SIG-M5 treated with dmso at 0.1 percent for 504 hours (cell line): ENCODE data around the gene TOP1.
A peak's percentile ranks its signal among the peaks of the same experiment; 100 is the strongest.

Source experiments
- DNase-seq: peaks from one replicate; lab custom pipeline; 2025; ENCODE audit not compliant: unreplicated experiment; lab: John Stamatoyannopoulos, UW

Gene TOP1

DNA sequence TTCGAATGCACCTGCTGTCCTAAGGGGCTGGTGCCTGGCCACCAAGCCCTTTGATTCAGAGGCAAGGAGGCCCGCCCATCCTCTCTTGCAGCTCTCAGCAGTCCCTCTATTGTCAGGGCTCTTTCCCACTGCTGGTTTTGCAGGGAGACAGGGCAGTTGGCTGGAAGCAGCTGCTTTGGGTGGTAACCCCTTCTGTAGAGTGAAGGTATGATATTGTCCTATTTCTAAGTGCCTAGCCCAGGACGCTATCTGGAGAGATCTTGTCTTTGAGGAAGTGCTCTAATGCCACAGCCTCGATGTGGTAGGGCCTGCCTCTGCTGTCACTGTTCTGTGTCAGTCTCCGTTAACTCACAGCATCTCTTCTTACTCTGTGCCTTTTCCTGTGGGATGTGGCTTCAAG, 114.3 kb downstream of the TOP1 start:
- DNase-seq: peak; percentile 27

GRCh38 chr20:41143354-41143753, 114.7 kb downstream of the TOP1 start:
- no peak for DNase-seq

DNA sequence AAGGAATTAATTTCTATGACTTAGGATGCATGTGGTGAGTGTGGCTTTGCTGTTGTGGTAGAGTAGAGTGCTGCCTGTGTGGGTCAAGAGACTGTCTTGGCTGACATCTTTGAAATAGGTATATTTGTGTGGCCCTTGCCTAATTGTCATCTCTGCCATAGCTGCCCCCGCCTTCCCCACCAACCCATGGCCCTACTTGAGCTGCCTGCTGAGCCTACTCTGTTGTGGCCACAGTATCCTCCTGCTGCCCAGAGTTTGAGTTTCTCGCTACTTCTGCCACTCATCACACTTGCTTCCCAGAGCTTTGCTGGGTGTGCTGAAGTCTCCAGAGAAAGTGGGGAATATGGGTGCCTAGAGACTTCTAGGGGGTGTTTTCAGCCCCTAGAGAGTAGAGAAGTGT, 116.7 kb downstream of the TOP1 start:
- no peak for DNase-seq

DNA sequence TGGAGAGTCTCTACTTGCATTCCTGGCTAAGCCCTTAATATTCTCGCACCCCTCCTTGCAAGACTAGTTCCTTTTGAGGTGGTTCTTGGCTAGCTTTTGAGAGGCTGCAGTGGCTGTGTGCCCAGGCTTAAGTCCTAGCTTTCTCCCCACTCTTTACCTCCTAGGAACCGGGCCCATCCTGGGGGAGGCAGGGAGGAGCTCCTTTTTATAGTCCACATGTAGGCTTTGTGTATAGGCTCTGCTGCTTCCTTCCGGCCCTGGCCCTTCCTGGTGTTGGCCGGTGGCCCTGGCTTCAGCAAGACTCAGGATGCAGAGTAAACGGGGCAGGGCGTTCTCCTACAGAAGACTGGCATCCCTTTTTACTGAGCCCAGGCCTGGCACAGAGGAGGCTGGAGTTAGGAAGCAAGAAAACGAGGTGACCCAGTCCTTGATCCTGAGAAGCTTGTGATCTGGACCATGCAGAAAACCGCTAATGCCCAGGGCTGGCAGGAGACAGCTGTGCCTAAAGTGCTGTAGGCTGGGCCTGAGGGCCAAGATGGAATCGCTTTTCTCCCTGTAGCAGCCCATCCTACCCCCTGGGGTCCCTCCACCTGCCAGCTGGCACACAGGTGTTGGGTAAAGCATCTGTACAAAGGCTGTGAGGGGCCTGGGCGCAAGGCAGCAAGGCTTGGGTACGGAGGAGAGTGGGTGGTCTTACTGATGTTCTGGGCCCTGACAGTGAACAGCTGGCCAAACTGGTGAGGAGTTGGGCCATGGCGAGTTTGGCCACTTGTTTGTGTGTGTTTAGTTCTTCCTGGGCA, 117.4 kb downstream of the TOP1 start:
- no peak for DNase-seq

- DNase-seq: no peak
Observed at GRCh38 chr20:41147767-41148191, 119.2 kb downstream of the TOP1 start.

- DNase-seq: no peak
Observed at GRCh38 chr20:41148942-41149341, 120.3 kb downstream of the TOP1 start.

GRCh38 chr20:41150664-41151063, 122.0 kb downstream of the TOP1 start:
- DNase-seq: no peak

DNA sequence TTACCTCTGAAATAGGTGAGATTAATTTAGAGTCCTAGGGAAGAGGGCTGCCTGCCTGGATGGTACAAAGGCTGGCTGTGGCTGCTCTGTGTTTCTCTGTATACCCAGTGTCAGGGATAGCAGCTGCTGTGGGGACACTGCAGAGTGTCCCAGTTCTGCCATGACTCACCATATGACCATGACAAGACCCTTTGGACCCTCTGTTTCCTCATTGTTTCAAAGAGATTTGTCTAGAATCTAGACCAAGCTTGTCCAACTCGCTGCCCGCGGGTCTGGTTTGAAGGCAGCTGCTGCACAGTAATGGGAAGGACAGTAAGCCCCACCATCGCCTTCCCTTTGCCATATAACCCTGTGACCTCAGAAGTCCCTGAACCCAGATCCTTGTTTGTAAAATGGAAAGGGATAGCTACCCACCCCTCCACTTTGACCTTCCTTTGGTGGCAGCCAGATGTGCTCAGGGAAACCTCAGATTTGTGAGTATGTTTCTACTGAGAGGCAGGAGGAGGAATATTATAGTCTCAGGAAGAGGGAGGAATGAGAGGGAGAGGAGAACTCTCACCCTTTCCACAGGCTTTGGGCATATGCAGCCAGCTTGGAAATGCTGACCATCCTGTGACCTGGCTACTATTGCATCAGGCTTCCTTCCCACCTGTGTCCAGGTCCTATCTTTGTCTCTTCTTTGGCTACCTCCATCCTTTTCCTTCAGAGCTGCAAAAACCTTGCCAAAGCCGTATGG, 122.7 kb downstream of the TOP1 start:
- DNase-seq: no peak

- DNase-seq: no peak
Observed at GRCh38 chr20:41152108-41152757, 123.6 kb downstream of the TOP1 start.

DNA sequence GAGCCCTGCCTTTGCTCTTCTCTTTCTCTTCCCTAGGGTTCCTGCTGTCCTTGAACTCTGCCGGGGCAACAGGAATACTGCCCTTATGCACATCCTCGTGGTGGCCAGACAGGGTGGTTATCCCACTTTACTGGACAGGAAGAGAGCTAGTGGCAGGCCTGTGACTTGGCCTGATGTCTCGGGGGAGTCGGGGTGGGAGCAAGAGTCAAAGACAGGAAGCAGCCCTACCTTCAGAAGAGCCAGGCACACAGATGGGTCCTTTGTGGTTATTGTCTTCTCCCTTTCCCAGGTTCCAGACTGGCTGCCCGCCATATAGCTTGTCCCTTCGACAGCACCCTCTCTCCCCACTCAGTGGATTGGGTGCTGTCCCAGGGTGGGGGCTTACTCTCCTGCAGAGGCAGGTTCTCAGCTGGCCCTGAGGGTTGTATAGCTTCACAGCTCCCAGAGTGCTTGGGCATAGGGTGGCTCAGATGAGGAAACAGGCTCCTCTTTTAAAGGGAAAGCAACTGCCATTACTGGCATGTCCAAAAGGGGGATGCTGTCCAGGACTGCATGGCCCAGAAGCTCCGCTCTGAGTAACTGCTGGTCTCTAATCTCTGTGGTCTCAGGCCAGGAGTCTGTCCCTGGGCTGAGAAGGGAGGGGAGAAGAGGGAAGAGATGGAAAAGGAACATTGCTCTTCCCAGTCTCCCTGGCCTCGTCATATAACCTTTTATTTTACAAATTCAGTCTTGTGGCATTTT, 126.0 kb downstream of the TOP1 start:
- no peak for DNase-seq

DNA sequence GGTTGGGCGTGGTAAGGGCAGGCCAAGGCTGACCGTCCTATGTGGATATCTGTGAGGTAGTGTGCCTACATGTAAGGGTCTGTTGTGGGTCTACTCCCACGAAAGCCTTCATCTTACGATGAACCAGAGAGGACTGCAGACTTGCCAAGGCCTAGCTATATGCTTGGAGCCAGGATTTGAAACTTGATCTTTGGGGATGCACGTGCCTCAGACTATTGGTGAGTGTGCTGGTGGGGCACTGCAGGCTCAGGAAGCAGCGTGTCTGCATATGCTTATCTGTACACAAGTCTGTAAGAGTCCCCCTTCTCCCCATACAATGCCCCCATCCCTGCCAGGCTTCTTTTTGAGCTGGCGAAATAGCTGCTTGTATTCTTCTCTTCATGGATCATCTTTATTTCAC, 126.6 kb downstream of the TOP1 start:
- no peak for DNase-seq

DNA sequence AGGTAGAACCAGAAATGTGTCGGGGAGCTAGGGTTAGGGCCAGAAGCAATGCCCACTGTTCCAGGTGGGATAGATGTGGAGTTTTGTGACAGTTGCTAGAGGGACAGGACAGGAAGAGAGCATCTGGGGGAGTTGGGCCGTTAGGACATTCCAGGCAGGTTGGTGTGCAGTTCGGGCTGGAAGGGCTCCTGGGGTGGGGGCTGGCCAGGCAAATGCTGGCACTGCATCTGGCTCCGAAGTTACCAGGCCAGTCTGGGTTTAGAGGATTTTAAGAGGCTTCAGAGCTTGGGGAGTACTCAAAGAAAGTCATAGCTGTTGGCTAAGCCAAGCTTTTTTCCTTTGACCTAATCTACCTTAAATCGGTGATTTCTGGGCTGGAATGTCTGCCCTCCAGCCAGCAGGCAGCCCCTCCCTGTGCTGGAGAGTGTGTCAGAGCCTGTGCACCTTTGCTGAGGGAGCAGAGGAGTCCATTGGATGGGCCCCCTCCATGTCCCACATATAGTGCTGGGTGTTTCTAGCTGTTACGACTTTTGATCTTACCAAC, 129.5 kb downstream of the TOP1 start:
- no peak for DNase-seq

DNA sequence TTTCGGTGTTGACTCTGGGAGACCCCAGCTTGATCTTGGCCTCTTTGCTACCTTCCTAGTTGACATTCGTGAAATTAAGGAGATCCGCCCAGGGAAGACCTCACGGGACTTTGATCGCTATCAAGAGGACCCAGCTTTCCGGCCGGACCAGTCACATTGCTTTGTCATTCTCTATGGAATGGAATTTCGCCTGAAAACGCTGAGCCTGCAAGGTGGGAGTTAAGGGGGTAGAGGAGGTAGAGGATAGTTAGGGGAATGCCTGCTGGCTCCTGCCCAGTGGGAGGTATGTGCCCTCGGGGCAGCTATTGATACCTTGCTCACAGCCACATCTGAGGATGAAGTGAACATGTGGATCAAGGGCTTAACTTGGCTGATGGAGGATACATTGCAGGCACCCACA, 130.9 kb downstream of the TOP1 start:
- no peak for DNase-seq

DNA sequence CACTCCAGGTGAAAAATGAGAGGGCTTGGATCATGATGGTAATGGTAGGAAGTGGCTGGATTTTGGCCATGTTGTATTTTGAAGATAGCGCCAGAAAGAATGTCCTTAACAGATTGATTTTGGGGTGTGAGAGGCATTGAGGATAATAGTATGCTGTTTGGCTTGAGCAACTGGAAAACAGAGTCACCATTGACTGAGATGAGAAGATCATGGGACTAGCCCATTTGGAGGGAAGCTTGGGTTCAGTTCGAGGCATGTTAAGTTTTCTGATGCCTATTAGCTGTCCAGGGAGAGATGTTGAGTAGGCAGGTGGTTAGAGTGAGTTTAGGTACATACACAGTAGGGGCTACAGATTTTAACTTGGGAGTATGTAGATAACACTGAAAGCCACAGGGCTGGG, 132.1 kb downstream of the TOP1 start:
- no peak for DNase-seq

DNA sequence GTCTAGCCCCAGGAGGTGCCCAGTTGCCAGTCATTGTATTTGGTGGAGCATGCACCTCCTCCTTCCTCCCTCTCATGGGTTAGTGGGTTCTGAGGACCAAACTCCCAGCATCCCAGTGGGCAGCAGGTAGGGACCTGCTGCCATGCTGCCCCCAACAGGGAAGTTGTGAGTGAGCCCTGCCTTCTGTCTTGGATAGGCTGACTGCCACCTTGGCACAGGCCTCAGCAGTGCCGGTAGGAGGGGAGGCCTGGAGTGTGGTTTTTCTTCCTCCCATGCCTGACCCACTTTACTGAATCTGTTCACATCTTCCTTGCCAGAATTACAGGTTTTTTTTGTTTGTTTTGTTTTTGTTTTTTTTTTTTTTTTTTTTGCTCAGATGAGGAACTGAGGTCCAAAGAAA, 133.3 kb downstream of the TOP1 start:
- no peak for DNase-seq

- no peak for DNase-seq
Observed at GRCh38 chr20:41162396-41162795, 133.8 kb downstream of the TOP1 start.

GRCh38 chr20:41163821-41164220, 135.2 kb downstream of the TOP1 start:
- no peak for DNase-seq

- DNase-seq: no peak
Observed at GRCh38 chr20:41165001-41165882, 136.6 kb downstream of the TOP1 start.

- no peak for DNase-seq
Observed at GRCh38 chr20:41166201-41167117, 137.8 kb downstream of the TOP1 start.
